ENCODE data around the gene FAM81A.

Gene FAM81A

DNA sequence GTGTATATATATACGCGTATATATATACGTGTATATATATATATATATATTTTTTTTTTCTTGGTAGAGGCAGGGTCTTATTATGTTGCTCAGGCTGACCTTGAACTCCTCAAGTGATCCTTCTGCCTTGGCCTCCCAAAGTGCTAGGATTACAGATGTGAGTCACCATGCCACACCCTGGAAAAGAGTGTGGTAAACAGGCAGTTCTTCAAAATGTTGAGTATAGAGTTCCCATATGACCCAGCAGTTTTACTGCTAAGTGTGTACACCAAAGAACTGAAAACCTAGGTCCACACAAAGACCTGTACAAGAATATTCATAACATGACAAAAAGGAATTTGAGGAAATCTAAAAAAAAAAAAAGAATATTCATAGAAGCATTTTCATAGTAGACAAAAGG is 101.8 kb downstream of the FAM81A start:
- POLR2A ChIA-PET: no interaction called here
- DNase-seq (ENCODE audit: low read depth, low spot score): no peak
- TF ChIP-seq CTCF (IDR thresholded peaks at IDR 0.05; ENCODE audit: insufficient read depth, low read length, missing control alignments): no peak
- no peak overlapping the region for H3K4me3 ChIP-seq (ENCODE audit: low read depth, low read length)
- CTCF ChIA-PET: no interaction called here

GRCh38 chr15:59540654-59541053 is 102.7 kb downstream of the FAM81A start:
- ChIA-PET POLR2A (no interaction called here), CTCF (interaction anchor here (6.0 kb wide), 1 partner anchor 11 kb away, joined by 31 read pairs; no protein-coding TSS in a partner anchor)
- no peak for TF ChIP-seq CTCF (IDR thresholded peaks at IDR 0.05; ENCODE audit: insufficient read depth, low read length, missing control alignments)
- no peak overlapping the region for H3K4me3 ChIP-seq (ENCODE audit: low read depth, low read length)
- DNase-seq (ENCODE audit: low read depth, low spot score): no peak

DNA sequence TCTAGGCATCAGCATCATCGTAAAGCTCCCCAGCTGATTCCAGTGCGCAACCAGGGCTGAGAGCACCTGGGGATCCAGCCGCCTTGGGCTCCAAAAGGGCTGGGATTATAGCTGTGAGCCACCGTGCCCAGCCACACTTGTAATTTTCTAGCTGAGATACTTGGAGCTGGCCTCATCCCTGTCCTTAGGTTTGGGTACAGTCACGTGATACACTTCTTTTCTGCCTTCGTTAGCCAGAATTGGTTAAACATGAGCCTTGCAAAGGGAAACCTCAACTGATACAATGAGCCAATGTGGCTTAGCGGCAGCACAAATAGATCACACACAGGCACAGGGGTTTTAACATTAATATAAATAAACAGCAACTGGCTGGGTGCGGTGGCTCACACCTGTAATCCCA is 103.8 kb downstream of the FAM81A start:
- POLR2A ChIA-PET: no interaction called here
- DNase-seq (ENCODE audit: low read depth, low spot score): no peak

GRCh38 chr15:59543721-59544547 is 105.9 kb downstream of the FAM81A start:
- no peak for TF ChIP-seq CTCF (IDR thresholded peaks at IDR 0.05; ENCODE audit: insufficient read depth, low read length, missing control alignments)
- ChIA-PET POLR2A (no interaction called here), CTCF (interaction anchor here (1.0 to 6.0 kb wide), 3 partner anchors 11 to 14 kb away, joined by 5 to 31 read pairs (median 16); no protein-coding TSS in a partner anchor)
- no peak overlapping the region for H3K4me3 ChIP-seq (ENCODE audit: low read depth, low read length)
- no peak for DNase-seq (ENCODE audit: low read depth, low spot score)

More for the DNA sequence above, 103.8 kb downstream of the FAM81A start:
- CTCF ChIA-PET: interaction anchor here (2.4 to 6.0 kb wide), 2 partner anchors 9 to 12 kb away, joined by 16 to 31 read pairs; no protein-coding TSS in a partner anchor
- no peak for TF ChIP-seq CTCF (IDR thresholded peaks at IDR 0.05; ENCODE audit: insufficient read depth, low read length, missing control alignments)
- no peak overlapping the region for H3K4me3 ChIP-seq (ENCODE audit: low read depth, low read length)

DNA sequence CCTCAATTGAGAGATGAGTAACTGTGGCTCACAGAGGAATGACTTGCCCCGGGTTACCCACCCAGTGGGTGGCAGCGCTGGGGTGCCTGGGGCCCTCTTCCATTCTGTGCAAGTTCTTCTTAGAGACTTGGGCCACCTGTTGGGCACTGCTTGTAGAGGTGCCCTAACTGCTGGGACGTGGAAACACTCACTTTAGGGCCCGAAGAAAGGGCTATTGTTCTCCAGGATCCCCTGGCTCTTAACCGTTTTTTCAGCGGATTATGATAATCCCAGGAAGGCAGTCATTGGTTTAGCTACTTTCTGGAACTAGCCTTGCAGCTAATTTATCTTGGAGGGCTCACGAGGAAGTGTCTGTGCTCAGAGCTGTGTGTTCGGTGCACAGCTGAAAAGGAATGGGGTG is 107.6 kb downstream of the FAM81A start:
- no peak overlapping the region for H3K4me3 ChIP-seq (ENCODE audit: low read depth, low read length)
- CTCF ChIA-PET: interaction anchor here (1.5 to 6.0 kb wide), 2 partner anchors 10 to 16 kb away, joined by 3 to 31 read pairs; no protein-coding TSS in a partner anchor

More for the DNA sequence above, 107.6 kb downstream of the FAM81A start:
- DNase-seq (ENCODE audit: low read depth, low spot score): no peak
- TF ChIP-seq CTCF (IDR thresholded peaks at IDR 0.05; ENCODE audit: insufficient read depth, low read length, missing control alignments): no peak
- POLR2A ChIA-PET: no interaction called here

Data from AG04449 (cell line).